ENCODE measurements around the gene NRAS.

- TF ChIP-seq POLR2AphosphoS5 (IDR thresholded peaks at IDR 0.05; ENCODE audit: low read depth, low read length) (no peak), CTCF (IDR thresholded peaks at IDR 0.05 in 2 of 3, conservative IDR thresholded peaks at IDR 0.05 in 1 of 3; ENCODE audit: borderline replicate concordance in 1 of 3, insufficient read depth in 1 of 3, low read depth in 2 of 3, low read length in 2 of 3) (no peak), POLR2A (IDR thresholded peaks at IDR 0.05; ENCODE audit: borderline replicate concordance, extremely low read depth, insufficient read depth, insufficient read length) (no peak), RAD21 (IDR thresholded peaks at IDR 0.05; ENCODE audit: low read depth) (no peak), ATF3 (IDR thresholded peaks at IDR 0.05) (no peak), REST (IDR thresholded peaks at IDR 0.05; ENCODE audit: low read depth) (no peak), EZH2 (IDR thresholded peaks at IDR 0.05) (no peak), FOSL1 (IDR thresholded peaks at IDR 0.05; ENCODE audit: low read depth) (no peak), SIN3A (IDR thresholded peaks at IDR 0.05; ENCODE audit: low read depth) (no peak), EZH2phosphoT487 (IDR thresholded peaks at IDR 0.05; ENCODE audit: borderline replicate concordance) (no peak), YY1 (IDR thresholded peaks at IDR 0.05; ENCODE audit: extremely low read depth, insufficient replicate concordance, low read depth, low read length) (no peak), CBX3 (IDR thresholded peaks at IDR 0.05; ENCODE audit: low read depth) (no peak), SRF (IDR thresholded peaks at IDR 0.05; ENCODE audit: low read depth) (no peak)
Measured at GRCh38 chr1:114685851-114686250, 30.7 kb downstream of the NRAS start.
